ACHN (cell line): Measurements from ENCODE around the gene MSI2.

ENCODE experiments used
- DNase-seq: peaks from one replicate; pipeline ENCODE4 v3.0.0-alpha.2; 2015
- in situ Hi-C: cut with HindIII; loops from 2 replicates; pipeline ENCODE4 v1.10.0; 2017; ENCODE audit warnings: low sequenced_read_pairs, low pct_ligation_motif_present, low pct_unique_long_range_greater_than_20kb

Gene MSI2

DNA sequence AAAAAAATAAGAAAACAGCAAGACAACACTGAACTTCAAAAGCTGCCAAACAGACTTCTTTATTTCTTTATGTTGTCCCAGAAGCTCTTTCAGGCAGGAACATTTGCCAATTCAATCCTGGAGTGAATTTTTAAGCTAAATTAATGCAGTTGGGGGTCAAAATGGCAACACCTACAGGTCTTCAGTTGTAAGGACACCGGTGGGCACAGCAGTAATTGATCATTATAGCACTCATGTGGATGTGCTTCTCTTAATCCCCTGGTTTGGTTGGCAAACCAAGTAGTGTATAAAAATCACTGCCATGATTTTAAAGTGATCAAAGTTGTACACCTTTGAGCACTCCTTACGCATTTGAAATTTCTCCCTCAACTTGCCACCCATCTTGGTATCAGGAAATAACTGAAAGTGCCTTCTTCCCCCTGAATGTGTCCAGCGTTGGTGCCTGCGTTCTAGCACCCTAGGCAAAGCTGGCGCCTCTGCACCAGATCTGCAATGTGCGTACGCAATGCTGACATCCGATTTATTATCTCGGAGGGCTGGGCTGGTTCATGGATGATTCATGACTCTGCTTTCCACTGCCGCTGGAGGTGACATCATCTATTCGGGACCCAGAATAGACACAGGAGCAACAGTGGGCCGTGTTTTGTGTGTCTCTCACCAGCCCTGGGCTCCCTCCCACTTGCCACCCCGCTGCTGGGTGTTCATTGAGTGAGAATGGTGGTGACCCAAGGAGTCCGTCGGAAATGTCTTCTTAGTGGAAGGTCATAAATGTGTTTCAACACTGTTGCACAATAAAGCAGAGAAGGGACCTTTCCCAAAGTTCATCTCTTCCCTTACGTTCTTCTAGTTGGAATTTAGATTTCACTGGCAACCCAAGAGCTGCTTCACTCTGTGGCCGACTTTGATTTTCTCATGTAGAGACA is 285.4 kb downstream of the MSI2 start:
- DNase-seq: peak; percentile 90
- in situ Hi-C loops: no loop called here

DNA sequence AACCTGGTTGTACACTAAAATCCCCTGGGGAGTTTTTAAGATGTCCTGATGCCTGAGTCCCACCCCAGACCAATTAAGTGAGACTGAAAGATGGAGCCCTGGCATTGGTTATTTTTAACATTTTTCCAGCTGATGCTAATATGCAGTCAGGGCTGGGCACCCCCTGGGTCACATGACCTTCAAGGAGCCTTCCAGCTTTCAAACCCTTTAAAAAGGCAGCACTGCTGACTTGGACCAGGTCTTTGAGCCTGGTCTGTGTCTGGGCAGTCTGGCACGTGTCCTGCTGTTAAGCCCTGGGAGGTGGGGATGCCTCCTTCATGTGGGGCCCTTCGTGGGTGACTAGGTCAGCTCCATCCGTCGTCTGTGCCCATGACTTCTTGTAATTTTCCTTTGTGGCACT is 286.2 kb downstream of the MSI2 start:
- DNase-seq: no peak
- in situ Hi-C loops: no loop called here

DNA sequence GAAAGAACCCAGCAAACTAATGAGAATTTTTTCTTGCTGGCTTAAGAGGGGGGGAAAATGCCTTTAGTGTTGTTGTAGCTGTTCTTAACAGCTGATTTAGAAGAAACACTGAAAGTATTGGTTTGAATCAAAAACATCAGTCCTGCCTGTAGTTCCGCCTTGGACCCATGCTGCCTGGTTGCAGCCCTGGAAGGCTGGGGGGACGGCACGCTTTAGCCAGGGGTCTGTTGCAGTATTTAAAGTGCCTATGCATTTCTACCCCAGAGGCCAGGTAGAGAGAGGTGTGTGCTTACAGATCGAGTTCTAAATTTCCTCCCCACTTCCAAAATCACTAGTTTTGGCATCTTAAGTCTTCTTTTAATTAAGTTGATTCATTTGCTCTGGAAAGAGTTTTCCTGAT is 286.9 kb downstream of the MSI2 start:
- DNase-seq: no peak
- in situ Hi-C loops: no loop called here

- DNase-seq: no peak
- in situ Hi-C loops: no loop called here
Observed at GRCh38 chr17:57544401-57544800, 288.1 kb downstream of the MSI2 start.

DNA sequence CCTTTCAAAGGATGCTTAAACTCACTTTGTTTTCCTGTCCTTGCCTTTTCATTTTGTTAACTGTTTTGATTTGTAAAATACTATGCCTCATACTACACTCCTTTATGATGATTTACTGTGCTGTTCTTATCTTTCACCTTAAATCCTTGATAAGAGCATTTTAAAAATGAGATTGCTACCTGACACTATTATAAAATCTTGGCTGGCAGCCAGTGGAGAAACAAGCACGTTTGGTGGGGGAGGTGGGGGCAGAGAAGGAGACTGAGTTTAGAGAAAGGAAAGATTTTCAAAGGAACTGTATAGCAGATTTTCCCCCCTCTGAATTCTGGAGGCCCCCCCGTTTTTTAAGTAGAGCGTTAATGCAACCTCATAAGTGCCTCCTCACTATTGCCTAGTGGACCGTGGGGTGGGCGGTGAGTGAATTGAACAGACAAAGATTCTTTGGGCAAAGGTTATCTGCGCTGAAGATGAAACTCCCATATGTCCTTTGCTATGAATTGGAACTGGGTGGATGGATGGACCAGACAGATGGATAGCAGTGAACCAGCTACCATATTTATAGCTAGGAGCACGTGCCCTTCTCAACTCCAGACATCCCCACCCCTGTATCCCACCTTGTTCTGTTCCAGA is 288.6 kb downstream of the MSI2 start:
- in situ Hi-C loops: no loop called here
- DNase-seq: no peak

DNA sequence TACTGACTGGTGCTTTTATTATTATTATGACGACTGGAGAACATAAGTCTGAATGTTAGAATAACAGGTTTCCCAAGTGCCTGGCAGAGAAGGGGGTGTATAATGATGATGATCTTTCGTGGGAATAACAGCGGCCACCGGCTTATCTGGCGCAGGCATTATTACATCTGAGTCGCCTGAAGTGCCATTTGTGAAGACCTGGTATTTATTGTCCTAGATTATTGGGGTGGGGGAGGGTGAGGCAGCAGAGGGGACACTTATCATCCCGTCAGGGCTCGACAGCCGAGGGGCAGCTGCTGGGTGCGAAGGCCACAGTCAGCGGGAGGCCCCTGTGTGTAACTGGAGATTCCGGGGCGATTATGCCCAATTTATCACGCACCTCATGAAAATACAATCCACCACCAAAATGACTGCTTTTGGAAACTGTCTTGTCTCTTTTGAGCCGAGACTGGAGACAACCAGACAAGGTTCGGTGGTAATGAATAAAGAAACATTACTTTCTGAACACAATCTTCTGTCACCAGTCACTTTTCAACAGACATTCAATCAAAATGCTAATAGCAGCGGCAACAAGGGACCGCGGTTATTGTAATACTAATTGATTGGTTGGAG is 289.5 kb downstream of the MSI2 start:
- no peak for DNase-seq
- in situ Hi-C loops: no loop called here

DNA sequence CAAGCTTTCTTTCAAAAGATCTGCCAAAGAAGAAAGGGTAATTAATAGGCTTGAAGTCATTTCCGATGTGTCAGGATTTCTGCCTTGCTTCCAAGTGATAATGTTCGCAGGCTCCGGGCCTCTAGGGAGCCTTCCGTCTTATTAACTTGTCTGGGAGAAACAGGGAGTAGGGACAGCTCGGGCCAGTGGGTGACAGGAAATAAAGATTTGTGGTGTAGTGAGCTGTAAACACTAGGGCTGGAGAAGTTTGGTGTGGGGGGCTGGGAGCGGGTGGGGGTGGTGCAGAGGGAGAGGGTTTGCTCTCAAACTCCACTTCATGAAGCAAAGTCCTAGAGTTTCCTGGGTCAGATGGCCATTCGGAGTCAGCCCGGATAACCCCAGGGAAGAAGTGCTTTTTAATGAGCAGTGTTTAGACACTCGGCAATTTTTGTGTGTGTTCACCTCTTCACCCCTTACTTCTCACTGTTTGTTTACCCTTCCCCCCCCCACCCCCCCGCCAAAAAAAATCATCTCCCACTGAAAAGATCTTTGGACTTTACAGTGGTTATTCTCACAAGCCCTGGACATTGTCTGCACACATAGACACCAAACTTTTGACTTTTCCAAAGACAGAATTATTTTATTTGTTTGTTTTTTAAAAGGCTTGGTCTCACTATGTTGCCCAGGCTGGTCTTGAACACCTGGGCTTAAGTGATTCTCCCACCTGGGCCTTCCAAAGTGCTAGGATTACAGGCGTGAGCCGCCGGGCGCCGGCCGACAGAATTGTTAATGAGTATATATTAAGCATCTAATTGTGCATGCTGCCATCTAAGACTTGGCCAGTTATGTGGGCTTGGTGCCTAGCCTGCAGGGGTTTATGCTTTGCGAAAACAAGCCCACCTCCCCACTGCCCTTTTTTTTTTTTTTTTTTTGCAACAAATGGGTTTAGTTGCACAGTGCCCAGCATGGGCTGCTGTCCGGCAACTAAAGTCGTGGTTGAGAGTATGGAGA is 292.4 kb downstream of the MSI2 start:
- in situ Hi-C loops: no loop called here
- DNase-seq: no peak

GRCh38 chr17:57549468-57549867 is 293.1 kb downstream of the MSI2 start:
- in situ Hi-C loops: no loop called here
- no peak for DNase-seq

DNA sequence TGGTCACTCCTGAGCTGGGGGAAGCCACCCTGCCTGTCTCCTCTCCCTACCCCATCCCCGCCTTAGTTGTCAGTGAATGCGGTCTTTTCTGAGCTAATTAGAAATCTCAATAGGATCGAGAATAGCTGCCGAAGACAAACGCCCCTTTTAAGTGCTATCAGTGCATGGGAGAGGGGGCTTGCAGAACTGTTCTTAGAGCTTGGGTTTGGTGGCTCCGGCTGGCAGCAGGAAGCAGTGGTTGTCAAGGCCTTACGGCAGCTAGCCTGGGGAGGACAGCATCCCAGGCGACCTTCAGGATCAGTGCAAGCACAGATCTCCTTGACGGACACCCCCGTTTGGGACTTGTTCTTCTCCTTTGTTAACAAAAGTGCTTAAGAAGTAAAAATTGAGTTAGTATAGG is 293.7 kb downstream of the MSI2 start:
- in situ Hi-C loops: no loop called here
- DNase-seq: no peak

- DNase-seq: no peak
Observed at GRCh38 chr17:57550668-57551315, 294.5 kb downstream of the MSI2 start.

DNA sequence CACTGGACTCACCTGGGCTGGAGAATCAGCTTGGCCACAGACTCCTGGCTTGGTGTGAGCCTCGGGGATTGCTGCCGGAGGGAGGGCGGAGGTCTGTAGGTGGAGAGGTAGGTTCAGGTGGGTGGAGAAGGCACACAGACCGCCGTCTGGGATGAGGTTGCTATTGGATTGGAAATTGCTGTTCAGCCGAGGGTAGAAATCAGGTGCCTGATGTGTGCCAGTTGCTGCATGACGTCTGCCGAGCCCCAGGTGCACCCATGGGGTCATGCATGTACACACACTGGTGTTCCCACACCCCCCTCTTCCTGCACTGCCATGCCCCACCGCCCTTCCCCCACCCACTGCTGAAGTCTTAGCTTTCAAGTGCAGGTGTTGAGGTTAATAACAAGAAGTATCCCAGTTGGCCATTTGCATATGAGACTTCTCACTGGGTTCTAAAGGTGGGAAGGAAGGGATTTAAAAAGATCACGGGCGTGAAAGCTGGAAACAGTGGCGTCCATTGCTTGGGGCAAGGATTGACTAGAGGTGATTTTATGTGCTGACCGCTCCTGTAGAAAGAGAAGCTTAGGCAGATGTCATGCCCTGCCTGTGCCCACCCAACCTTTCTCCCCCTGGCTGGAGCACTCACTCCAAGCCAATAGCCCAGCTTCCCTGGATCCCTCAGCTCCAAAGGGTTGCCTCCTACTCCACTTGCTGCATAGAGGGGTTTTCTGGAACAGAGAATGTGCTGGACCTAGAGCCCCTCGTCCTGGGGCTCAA is 295.2 kb downstream of the MSI2 start:
- in situ Hi-C loops: no loop called here
- DNase-seq: no peak

More at GRCh38 chr17:57550668-57551315, 294.5 kb downstream of the MSI2 start:
- in situ Hi-C loops: no loop called here

GRCh38 chr17:57552114-57552624 is 295.8 kb downstream of the MSI2 start:
- in situ Hi-C loops: no loop called here
- DNase-seq: no peak

DNA sequence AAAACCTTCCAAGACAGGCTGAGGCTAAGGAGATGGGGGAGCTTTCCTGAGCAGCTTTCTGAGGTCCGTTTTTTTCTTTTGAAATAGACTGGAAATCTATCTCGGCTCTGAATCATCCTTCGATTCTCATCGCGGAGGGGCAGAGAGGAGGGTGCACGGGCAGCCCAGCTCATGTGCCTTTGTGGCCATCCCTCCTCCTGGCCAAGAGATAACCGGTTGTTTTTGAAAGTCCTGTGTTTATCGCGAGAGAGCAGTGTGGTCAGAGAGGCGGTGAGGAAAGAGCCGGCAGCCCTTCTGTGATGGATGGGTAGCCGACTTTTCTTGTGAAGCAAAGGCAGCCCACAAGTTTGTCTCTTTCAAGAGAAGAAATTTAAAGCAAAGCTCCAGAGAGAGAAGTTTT is 297.2 kb downstream of the MSI2 start:
- in situ Hi-C loops: no loop called here
- no peak for DNase-seq

DNA sequence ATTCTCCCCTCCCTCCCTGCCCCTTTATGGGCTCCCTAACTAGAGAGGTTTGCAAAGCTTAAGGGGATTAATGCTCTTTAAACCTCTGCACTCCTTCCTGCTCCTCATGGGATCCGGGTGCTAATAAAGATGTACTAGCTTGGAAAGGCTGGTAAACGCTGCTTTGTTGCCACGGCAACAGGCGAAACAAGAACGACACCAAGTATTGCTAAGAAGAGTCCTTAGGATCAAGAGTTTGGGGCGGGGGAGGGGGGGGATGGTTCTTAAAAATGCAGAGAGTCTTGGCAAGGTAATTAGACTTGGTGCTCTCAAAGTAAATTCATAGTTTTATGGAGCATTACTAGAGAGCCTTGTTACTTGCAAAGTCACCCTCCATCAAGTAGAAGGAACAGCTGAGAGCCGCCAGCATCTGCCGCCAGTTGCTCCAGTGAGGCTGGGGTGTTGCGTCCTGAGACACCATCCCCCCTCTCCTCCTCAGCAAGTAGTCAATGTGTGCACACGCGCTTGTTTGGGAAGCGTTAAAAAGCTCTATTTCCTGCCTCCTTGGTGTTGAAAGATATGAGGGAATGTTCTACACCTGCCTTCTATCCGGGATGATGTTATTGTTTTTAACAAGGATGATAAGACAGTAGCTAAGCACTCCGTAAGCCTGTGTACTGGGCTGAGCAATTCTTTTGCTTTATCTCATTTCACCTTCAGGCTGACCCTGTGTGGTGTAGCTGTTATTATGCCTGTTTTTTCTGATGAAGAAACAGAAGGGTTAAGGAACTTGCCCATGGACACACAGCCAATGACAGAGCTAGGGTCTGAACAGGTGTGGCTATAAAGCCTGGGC is 297.9 kb downstream of the MSI2 start:
- in situ Hi-C loops: no loop called here
- DNase-seq: no peak

DNA sequence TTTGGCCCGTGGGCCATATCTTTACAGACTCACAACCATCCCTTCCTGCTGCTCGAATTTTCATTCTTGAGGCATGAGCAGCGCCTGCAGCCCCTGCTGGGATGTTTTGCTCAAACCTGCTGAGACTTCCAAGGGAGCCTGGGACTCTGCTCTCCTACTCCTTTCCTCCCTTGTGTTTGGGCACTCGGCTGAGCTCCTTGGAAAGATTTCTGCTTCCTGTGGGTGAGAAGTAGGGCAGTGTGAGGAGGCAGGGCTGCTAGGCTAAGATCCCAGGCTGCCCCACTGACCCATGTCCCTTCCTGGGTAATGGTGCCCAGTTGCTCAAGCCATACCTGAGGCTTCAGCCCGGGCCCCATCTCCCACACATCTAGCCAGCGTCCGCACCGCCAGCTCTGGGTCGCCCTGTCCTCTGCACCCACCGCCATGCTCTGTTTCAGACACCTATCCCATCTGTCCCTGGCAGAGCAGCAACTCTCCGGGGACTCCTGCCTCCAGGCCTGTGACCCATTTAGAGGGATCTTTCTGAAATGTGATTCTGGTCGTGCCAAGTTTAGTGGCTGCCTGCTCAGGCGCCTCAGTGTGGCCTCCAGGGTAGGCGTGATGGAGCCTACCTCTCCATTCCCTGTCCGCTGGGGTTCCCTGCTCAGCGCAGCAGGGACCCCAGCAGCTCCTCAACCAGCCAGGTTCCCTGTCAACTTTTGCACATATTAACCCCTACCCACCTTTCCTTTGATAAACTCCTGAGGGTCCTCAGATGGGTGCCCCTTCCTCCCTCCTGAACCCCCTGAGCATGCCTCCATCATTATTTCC is 298.7 kb downstream of the MSI2 start:
- in situ Hi-C loops: no loop called here
- no peak for DNase-seq
